IMR-90 (cell line): ENCODE data around the gene OR5B21. TPM values are rescaled to one million over a fixed set of nuclear protein-coding genes. Genes with fewer than 3 reads are reported as not detected.

ENCODE experiments used
- ATAC-seq: fragments of 200-7000 bp; cut with Tn5 transposase; 2 replicates; pipeline ENCODE4 v1.9.1; 2020; ENCODE audit warnings: low read depth, mild to moderate bottlenecking, moderate library complexity
- BruUV-seq: library from RNA; stranded (reverse); fragments of 400-500 nt; replicated peaks from 2 replicates; lab custom pipeline; 2021; lab: Mats Ljungman, UMichigan
- CTCF ChIA-PET: fragments of 300-600 bp; formaldehyde crosslinking; extraction: SDS; loops from one replicate; lab custom pipeline; 2021; ENCODE audit warnings: antibody characterized with exemption; lab: Yijun Ruan, JAX
- POLR2A ChIA-PET: fragments of 300-600 bp; sonication (Branson Sonifier 250); formaldehyde crosslinking; loops from one replicate; lab custom pipeline; 2022; ENCODE audit warnings: antibody characterized with exemption; ENCODE audit not compliant: unreplicated experiment; lab: Charles Lee
- DNase-seq: peaks from one replicate; pipeline ENCODE4 v3.0.0; 2013
- H2AFZ ChIP-seq: replicated peaks from 2 replicates; pipeline ENCODE3; 2013; ENCODE audit warnings: low read length, mild to moderate bottlenecking; ENCODE audit not compliant: poor library complexity
- H2AK5ac ChIP-seq: 2 replicates; pipeline ENCODE4 v1.6.1; 2013; ENCODE audit warnings: low read depth, low read length, inconsistent platforms
- H2AK9ac ChIP-seq: replicated peaks from 2 replicates; pipeline ENCODE3; 2013; ENCODE audit warnings: mild to moderate bottlenecking, low read depth, low read length, moderate library complexity; ENCODE audit not compliant: poor library complexity
- H2BK120ac ChIP-seq: 2 replicates; pipeline ENCODE4 v1.6.1; 2013; ENCODE audit warnings: low read depth, low read length, inconsistent platforms
- H2BK15ac ChIP-seq: 3 replicates; pipeline ENCODE4 v1.6.1; 2013; ENCODE audit warnings: low read depth, low read length, inconsistent platforms
- H2BK20ac ChIP-seq: 2 replicates; pipeline ENCODE4 v1.6.1; 2013; ENCODE audit warnings: low read depth, mild to moderate bottlenecking, inconsistent platforms, low read length, moderate library complexity
- H2BK5ac ChIP-seq: 2 replicates; pipeline ENCODE4 v1.6.1; 2013; ENCODE audit warnings: mild to moderate bottlenecking, low read depth, low read length, inconsistent platforms; ENCODE audit not compliant: poor library complexity, severe bottlenecking
- H3K14ac ChIP-seq: replicated peaks from 2 replicates; pipeline ENCODE4 v1.6.1; 2013; ENCODE audit warnings: low read depth, low read length, inconsistent platforms
- H3K18ac ChIP-seq: 2 replicates; pipeline ENCODE4 v1.6.1; 2013; ENCODE audit warnings: low read depth, low read length, control low read depth
- H3K23ac ChIP-seq: 2 replicates; pipeline ENCODE4 v1.6.1; 2013; ENCODE audit warnings: low read depth, low read length, inconsistent platforms
- H3K27ac ChIP-seq: 2 replicates; pipeline ENCODE4 v1.5.1; 2013; ENCODE audit warnings: mild to moderate bottlenecking, control low read depth, low read length; ENCODE audit not compliant: insufficient read depth
- H3K27me3 ChIP-seq: 2 replicates; pipeline ENCODE4 v1.6.1; 2013; ENCODE audit warnings: low read length; ENCODE audit not compliant: control insufficient read depth, insufficient read depth
- H3K36me3 ChIP-seq: 2 replicates; pipeline ENCODE4 v1.6.1; 2013; ENCODE audit warnings: low read length, mixed read lengths; ENCODE audit not compliant: control insufficient read depth, insufficient read depth
- H3K4ac ChIP-seq: 2 replicates; pipeline ENCODE4 v1.6.1; 2013; ENCODE audit warnings: low read depth, low read length, inconsistent platforms
- H3K4me1 ChIP-seq: 2 replicates; pipeline ENCODE4 v1.6.1; 2013; ENCODE audit warnings: low read length, mixed read lengths; ENCODE audit not compliant: control insufficient read depth, insufficient read depth
- H3K4me2 ChIP-seq: 2 replicates; pipeline ENCODE4 v1.6.1; 2013; ENCODE audit warnings: low read depth, mild to moderate bottlenecking, control low read depth, low read length, moderate library complexity
- H3K4me3 ChIP-seq: 2 replicates; pipeline ENCODE4 v1.5.1; 2013; ENCODE audit warnings: low read depth, mild to moderate bottlenecking, control low read depth, low read length, moderate library complexity; ENCODE audit not compliant: insufficient read depth
- H3K56ac ChIP-seq: 2 replicates; pipeline ENCODE4 v1.6.1; 2013; ENCODE audit warnings: low read length, inconsistent platforms; ENCODE audit not compliant: insufficient read depth; ENCODE audit errors: extremely low read depth
- H3K79me1 ChIP-seq, 2 experiments: 2 replicates each; pipeline ENCODE4 v1.6.1; 2013; ENCODE audit warnings: low read length in 2 of 2, inconsistent platforms in 1 of 2, low read depth in 1 of 2
- H3K9ac ChIP-seq: 2 replicates; pipeline ENCODE4 v1.6.1; 2013; ENCODE audit warnings: low read depth, low read length, control low read depth
- H3K9me1 ChIP-seq: 2 replicates; pipeline ENCODE4 v1.6.1; 2013; ENCODE audit warnings: low read length, inconsistent platforms; ENCODE audit not compliant: insufficient read depth
- H3K9me3 ChIP-seq: 2 replicates; pipeline ENCODE4 v1.6.1; 2013; ENCODE audit warnings: low read length; ENCODE audit not compliant: control insufficient read depth, insufficient read depth
- H4K20me1 ChIP-seq: 2 replicates; pipeline ENCODE4 v1.6.1; 2013; ENCODE audit warnings: low read length, inconsistent platforms; ENCODE audit not compliant: insufficient read depth
- H4K5ac ChIP-seq: 2 replicates; pipeline ENCODE4 v1.6.1; 2013; ENCODE audit warnings: mild to moderate bottlenecking, low read depth, low read length, control low read depth
- H4K8ac ChIP-seq, 2 experiments: 2 replicates each; pipeline ENCODE4 v1.6.1; 2013; ENCODE audit warnings: low read depth in 2 of 2, low read length in 2 of 2, control low read depth in 1 of 2, inconsistent platforms in 1 of 2
- H4K91ac ChIP-seq: 2 replicates; pipeline ENCODE4 v1.6.1; 2013; ENCODE audit warnings: low read depth, low read length, inconsistent platforms; ENCODE audit not compliant: insufficient read depth
- BHLHE40 ChIP-seq: fragments of 150-350 bp; IDR thresholded peaks from 2 replicates; pipeline ENCODE4 v1.6.1; 2016; ENCODE audit warnings: mild to moderate bottlenecking, low read depth, low read length
- CEBPB ChIP-seq: IDR thresholded peaks from 2 replicates; pipeline ENCODE4 v1.6.1; 2012; ENCODE audit warnings: low read depth, low read length, improper control_type of control experiment
- CHD1 ChIP-seq: IDR thresholded peaks from 2 replicates; pipeline ENCODE4 v1.6.1; 2012; ENCODE audit warnings: low read depth, low read length, improper control_type of control experiment
- CTCF ChIP-seq: conservative IDR thresholded peaks from 2 replicates; pipeline ENCODE4 v1.5.1; 2012; ENCODE audit warnings: mild to moderate bottlenecking, low read depth, low read length, improper control_type of control experiment
- FOS ChIP-seq: fragments of 150-350 bp; IDR thresholded peaks from 2 replicates; pipeline ENCODE4 v1.6.1; 2016; ENCODE audit warnings: low read depth, low read length
- MAFK ChIP-seq: IDR thresholded peaks from 2 replicates; pipeline ENCODE4 v1.6.1; 2012; ENCODE audit warnings: low read depth, low read length, improper control_type of control experiment
- MAZ ChIP-seq: IDR thresholded peaks from 2 replicates; pipeline ENCODE4 v1.6.1; 2012; ENCODE audit warnings: low read depth, mild to moderate bottlenecking, low read length, improper control_type of control experiment, moderate library complexity, borderline replicate concordance
- MXI1 ChIP-seq: IDR thresholded peaks from 2 replicates; pipeline ENCODE4 v1.6.1; 2012; ENCODE audit warnings: low read depth, mild to moderate bottlenecking, low read length, moderate library complexity, borderline replicate concordance
- NFE2L2 ChIP-seq: fragments of 150-350 bp; IDR thresholded peaks from 2 replicates; pipeline ENCODE4 v1.6.1; 2016; ENCODE audit warnings: low read depth, mild to moderate bottlenecking, low read length
- POLR2A ChIP-seq: IDR thresholded peaks from 2 replicates; pipeline ENCODE4 v1.6.1; 2012; ENCODE audit warnings: mild to moderate bottlenecking, low read depth, low read length
- RAD21 ChIP-seq: IDR thresholded peaks from 2 replicates; pipeline ENCODE4 v1.6.1; 2012; ENCODE audit warnings: low read length, improper control_type of control experiment
- RCOR1 ChIP-seq: IDR thresholded peaks from 2 replicates; pipeline ENCODE4 v1.6.1; 2012; ENCODE audit warnings: mild to moderate bottlenecking, low read length, improper control_type of control experiment; ENCODE audit not compliant: insufficient replicate concordance
- RFX5 ChIP-seq: IDR thresholded peaks from 2 replicates; pipeline ENCODE4 v1.8.0; 2012; ENCODE audit warnings: low read depth, mild to moderate bottlenecking, low read length, moderate library complexity
- SMC3 ChIP-seq: fragments of 150-350 bp; IDR thresholded peaks from 2 replicates; pipeline ENCODE4 v1.6.1; 2016; ENCODE audit warnings: low read depth, mild to moderate bottlenecking, antibody characterized with exemption, low read length, moderate library complexity
- WGBS, 2 experiments: methylation state at CpG; one replicate each; pipeline versions ENCODE4 v1.1.5 to v1.1.7; 2013; ENCODE audit warnings: missing lambda C conversion rate in 2 of 2; ENCODE audit not compliant: insufficient read length in 1 of 2; ENCODE audit errors: extremely low coverage in 2 of 2; 5-methylcytosine and 5-hydroxymethylcytosine counted together
- dilution Hi-C: fragments of 300-500 bp; cut with HindIII; formaldehyde crosslinking; loops from one replicate; pipeline ENCODE4 v1.14.3; 2018; ENCODE audit warnings: low sequenced_read_pairs; ENCODE audit not compliant: unreplicated experiment
- in situ Hi-C: fragments of 300-500 bp; cut with MboI; formaldehyde crosslinking; loops from 3 replicates; pipeline ENCODE4 v1.14.3; 2019; ENCODE audit warnings: low sequenced_read_pairs, inconsistent platforms, mixed read lengths
- intact Hi-C: fragments of 100-400 bp; cut with micrococcal nuclease; formaldehyde crosslinking; loops from 2 replicates; pipeline ENCODE4 v1.10.0; 2022
- polyA plus RNA-seq, 3 experiments: library from polyadenylated mRNA; depleted of rRNA; stranded (reverse); fragments of >200 nt; gene quantifications; 2 replicates each; pipeline ENCODE4 v1.2.3, GENCODE V29; 2012; ENCODE audit warnings: low replicate concordance in 1 of 3
- total RNA-seq: library from RNA; depleted of rRNA; stranded (reverse); fragments of >200 nt; gene quantifications from 2 replicates; pipeline ENCODE4 v1.2.3, GENCODE V29; 2012
- TF ChIP-seq, protein P1 (sequence below): fragments of 150-350 bp; IDR thresholded peaks from 2 replicates; pipeline ENCODE4 v1.6.1; 2017; ENCODE audit warnings: mild to moderate bottlenecking, antibody characterized with exemption, low read length, low read depth
- TF ChIP-seq, protein P2 (sequence below): fragments of 150-350 bp; IDR thresholded peaks from 2 replicates; pipeline ENCODE4 v1.6.1; 2016; ENCODE audit warnings: low read depth, mild to moderate bottlenecking, low read length, moderate library complexity, borderline replicate concordance

Gene OR5B21
- total and polyA plus RNA-seq, 2 of the 4 experiments (the other 2 are of a cell fraction), result not detected

DNA sequence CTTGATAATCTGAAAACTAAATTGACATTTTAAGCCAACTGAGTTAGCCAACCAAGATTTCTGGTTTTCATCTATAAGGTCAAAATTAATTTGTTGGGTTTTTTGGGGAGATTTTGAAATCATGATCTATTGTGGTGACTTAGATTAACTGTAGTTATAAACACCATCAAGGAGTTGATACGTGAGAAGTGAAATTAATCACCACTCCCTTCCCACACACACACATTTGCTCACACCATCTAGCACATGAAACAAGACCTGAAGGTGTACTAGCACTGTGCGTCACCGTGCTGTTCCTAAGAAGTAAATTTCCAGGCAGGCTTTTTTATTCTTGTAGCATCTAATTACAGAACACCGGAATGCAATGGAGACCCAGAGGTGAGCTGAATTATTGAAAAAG is 2.1 kb downstream of the OR5B21 start:
- Histone ChIP-seq H3K4me1 (peaks cover 4% of the 10 kb centered on the region; the same call in 1 of the 2 replicates), H3K9ac (no peak overlapping the region), H2BK15ac (0 out of 3 replicates have a peak overlapping the region, but pooled peaks have one; percentile 19), H2AK5ac (peak overlapping the region; percentile 87; the same call in 1 of the 2 replicates), H3K18ac (peak overlapping the region; percentile 72; the same call in 1 of the 2 replicates), H2AK9ac (no peak overlapping the region), H3K4ac (peak overlapping the region; percentile 76), H3K14ac (peak overlapping the region; percentile 72; the same call in 1 of the 2 replicates), H2BK20ac (peak overlapping the region; percentile 43; the same call in 1 of the 2 replicates), H2BK5ac (no peak overlapping the region), H3K36me3 (no peaks in the 10 kb centered on the region), H3K27me3 (no peaks in the 10 kb centered on the region), H3K9me1 (peaks cover 2% of the 10 kb centered on the region; the same call in 1 of the 2 replicates), H2AFZ (no peak overlapping the region), H3K4me2 (no peak overlapping the region), H4K20me1 (no peaks in the 10 kb centered on the region), H3K9me3 (no peaks in the 10 kb centered on the region), H4K8ac (0 out of 4 replicates have a peak overlapping the region, but pooled peaks of 1 of the 2 experiments have one; percentile 57), H4K91ac (peak overlapping the region; percentile 55; the same call in 1 of the 2 replicates), H3K4me3 (no peak overlapping the region), H3K27ac (no peak overlapping the region), H3K23ac (peak overlapping the region; percentile 56; the same call in 1 of the 2 replicates), H2BK120ac (peak overlapping the region; percentile 79), H3K56ac (no peak overlapping the region), H4K5ac (peak overlapping the region; percentile 88; the same call in 1 of the 2 replicates), H3K79me1 (no peaks in the 10 kb centered on the region)
- dilution Hi-C loops (no loop called here), in situ Hi-C loops (loop anchor here (25.0 kb wide), 1 partner anchor 1019 kb away; no protein-coding TSS in a partner anchor), intact Hi-C loops (no loop called here)
- POLR2A ChIA-PET, result no interaction called here
- TF ChIP-seq POLR2A, result no peak
- TF ChIP-seq, protein P1, sequence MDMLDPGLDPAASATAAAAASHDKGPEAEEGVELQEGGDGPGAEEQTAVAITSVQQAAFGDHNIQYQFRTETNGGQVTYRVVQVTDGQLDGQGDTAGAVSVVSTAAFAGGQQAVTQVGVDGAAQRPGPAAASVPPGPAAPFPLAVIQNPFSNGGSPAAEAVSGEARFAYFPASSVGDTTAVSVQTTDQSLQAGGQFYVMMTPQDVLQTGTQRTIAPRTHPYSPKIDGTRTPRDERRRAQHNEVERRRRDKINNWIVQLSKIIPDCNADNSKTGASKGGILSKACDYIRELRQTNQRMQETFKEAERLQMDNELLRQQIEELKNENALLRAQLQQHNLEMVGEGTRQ, result no peak
- no peak for TF ChIP-seq SMC3
- no peak for TF ChIP-seq FOS
- TF ChIP-seq CEBPB, result no peak
- no peak for TF ChIP-seq CTCF
- TF ChIP-seq RFX5, result no peak
- TF ChIP-seq, protein P2, sequence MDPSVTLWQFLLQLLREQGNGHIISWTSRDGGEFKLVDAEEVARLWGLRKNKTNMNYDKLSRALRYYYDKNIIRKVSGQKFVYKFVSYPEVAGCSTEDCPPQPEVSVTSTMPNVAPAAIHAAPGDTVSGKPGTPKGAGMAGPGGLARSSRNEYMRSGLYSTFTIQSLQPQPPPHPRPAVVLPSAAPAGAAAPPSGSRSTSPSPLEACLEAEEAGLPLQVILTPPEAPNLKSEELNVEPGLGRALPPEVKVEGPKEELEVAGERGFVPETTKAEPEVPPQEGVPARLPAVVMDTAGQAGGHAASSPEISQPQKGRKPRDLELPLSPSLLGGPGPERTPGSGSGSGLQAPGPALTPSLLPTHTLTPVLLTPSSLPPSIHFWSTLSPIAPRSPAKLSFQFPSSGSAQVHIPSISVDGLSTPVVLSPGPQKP, result no peak
- no peak for TF ChIP-seq BHLHE40
- TF ChIP-seq MAFK, result no peak
- no peak for TF ChIP-seq RCOR1
- no peak for TF ChIP-seq RAD21
- TF ChIP-seq NFE2L2, result no peak
- TF ChIP-seq MAZ, result no peak
- TF ChIP-seq CHD1, result no peak
- no peak for TF ChIP-seq MXI1
- no TSS peak for BruUV-seq
- WGBS, 2 experiments, result no CpG with 5 or more reads among the region's 4 CpGs
- ATAC-seq, result no peak
- no peak for DNase-seq
- CTCF ChIA-PET, result no interaction called here
